Stimulated activated CD8-positive, alpha-beta memory T cell treated with anti-CD3 and anti-CD28 coated beads, Interleukin-4, amount 100 ng/mL, for 4 hours (primary cell): ENCODE measurements around the gene MFN2.
"Not testable (repeated sequence)": the region's sequence is repeated elsewhere in the genome, so short reads cannot be mapped to it uniquely, and the experiment has no call there.

ENCODE experiments used
- DNase-seq, 2 donors: peaks; one replicate each; pipeline ENCODE4 v3.0.0-alpha.2; 2020; ENCODE audit warnings: low read depth in 2 of 2, low spot score in 1 of 2

The MFN2 gene

DNA sequence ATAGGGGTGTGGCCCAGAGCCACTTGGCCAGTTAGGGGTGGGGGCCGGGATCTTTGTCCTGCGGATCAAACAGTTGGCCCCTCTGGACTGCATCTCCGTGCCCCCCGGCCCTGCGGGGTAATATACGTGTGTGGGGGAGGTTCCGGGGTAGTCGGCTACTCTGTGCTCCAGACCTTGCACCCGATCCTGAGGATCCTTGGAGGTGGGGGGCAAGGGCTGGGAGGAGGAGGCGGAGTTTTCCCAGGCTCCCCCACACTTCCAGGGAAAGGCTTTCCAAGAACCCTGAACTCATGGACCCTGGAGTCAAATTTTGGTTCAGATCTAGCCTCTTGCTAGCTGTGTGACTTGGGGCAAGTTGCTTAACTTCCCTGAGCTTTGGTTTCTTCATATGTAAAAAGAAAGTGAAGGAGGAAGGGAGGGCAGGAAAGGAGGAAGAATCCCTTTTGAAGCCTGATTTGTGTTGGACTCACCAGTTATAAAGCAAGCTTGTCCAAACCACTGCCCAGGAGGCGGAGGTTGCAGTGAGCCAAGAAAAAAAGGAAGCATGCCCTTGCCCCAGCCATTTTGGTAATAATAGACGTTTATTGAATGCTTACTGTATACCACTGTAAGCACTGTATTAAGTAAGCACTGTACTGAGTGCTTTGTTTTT, 39.7 kb downstream of the MFN2 start:
- DNase-seq = no peak

- DNase-seq = no peak
Measured at GRCh38 chr1:12021616-12022015, 41.4 kb downstream of the MFN2 start.

DNA sequence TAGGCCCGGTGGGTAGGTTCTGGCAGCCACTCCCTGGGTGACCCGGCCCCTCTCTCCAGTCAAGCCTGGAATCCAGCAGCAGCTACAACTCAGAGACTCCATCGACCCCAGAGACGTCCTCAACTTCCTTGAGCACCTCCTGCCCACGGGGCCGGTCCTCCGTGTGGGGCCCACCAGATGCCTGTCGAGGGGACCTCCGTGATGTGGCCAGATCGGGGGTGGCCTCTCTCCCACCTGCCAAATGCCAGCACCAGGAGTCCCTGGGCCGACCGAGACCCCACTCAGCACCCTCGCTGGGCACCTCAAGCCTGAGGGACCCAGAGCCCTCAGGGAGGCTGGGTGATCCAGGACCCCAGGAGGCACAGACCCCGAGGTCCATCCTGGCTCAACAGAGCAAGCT, 41.8 kb downstream of the MFN2 start:
- no peak for DNase-seq

GRCh38 chr1:12026586-12026985, 46.3 kb downstream of the MFN2 start:
- no peak for DNase-seq

DNA sequence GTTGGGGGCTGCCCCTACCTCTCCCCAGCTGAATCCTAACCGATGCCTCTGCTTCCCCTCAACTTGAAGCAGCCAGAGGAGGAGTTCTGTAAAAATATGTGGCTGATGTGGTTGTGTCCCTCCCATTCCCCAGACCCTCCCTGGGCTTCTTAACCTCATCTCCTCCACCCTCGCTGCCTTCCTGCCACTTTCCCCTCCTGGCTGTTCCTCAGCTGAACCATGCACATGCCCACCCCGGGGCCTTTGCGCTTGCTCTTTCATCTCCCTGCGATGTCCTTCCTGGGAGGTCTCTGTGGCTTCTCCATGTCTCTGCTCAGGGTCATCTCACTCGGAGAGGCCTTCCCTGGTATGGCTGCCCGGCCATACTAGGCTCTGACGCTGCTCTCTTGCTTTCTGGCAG, 48.0 kb downstream of the MFN2 start:
- DNase-seq = no peak

DNA sequence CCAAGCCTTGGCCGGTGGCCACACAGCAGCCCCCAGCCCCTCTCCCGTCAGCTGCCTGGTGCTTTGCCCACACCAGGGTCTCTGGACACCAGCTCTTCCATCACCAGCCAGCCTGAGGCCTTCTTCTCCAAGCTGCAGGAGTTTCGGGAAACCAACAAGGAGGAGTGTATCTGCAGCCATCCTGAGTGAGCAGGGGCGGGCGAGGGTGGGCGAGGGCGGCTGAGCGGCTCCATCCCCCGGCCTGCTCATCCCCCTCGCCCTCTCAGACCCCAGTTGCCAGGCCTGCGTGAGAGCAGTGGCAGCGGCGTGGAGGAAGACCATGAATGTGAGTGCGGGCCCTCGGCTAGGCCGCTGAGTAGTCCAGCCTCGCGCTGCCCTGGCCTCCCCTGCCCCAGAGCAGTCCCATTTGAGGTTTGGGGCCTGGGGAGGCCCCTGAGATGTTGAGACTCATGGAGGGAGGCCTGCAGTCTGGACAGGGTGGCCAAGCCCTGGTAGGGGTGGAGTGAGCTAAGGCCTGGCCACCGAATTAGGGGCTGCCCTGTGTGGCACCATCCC, 48.8 kb downstream of the MFN2 start:
- no peak for DNase-seq

- DNase-seq = no peak
Measured at GRCh38 chr1:12029720-12030339, 49.6 kb downstream of the MFN2 start.

DNA sequence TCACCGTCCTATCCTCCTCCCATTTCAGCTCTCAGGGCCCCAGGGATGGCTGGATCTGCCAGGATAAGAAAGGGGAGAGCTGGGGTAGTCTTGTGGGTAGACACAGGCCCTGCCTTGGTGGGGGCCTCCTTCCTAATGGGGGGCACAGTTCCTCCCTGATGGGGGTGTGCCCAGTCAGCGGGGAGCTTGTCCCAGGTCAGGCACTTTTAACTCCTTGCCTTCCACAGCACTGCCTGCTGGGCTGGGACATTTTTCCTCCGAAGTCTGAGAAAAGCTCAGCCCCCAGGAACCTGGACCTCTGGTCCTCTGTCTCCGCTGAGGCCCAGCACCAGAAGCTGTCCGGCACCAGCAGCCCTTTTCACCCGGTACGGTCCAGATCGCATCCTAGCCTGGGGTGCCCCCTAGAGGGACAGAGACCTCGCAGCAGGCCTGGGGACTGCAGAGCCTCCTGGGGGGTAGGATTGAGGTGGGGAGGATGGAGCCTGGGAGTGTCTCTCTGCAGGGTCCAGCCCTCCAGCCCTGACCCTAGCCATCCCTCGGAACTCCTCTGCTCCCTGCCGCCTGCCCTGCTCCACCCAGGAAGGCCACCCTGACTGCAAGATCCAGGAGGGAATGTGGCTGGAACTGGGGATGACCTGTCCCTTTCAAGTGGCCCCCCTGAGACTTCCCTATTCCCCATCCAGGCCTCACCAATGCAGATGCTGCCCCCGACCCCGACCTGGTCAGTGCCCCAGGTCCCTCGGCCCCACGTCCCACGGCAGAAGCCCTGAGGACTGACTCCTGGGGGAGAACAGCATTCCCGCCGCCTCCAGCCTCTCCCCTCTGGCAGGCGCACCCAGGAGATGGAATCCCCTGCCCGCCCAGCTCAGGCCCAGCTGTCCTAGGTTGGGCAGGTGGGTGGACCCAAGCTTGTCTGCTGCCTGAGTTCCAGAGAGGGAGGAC, 51.1 kb downstream of the MFN2 start:
- no peak for DNase-seq

- no peak for DNase-seq
Measured at GRCh38 chr1:12032161-12032621, 51.9 kb downstream of the MFN2 start.

GRCh38 chr1:12033441-12033840, 53.2 kb downstream of the MFN2 start:
- DNase-seq = not testable (repeated sequence)

- DNase-seq = no peak
Measured at GRCh38 chr1:12034381-12034801, 54.1 kb downstream of the MFN2 start.

DNA sequence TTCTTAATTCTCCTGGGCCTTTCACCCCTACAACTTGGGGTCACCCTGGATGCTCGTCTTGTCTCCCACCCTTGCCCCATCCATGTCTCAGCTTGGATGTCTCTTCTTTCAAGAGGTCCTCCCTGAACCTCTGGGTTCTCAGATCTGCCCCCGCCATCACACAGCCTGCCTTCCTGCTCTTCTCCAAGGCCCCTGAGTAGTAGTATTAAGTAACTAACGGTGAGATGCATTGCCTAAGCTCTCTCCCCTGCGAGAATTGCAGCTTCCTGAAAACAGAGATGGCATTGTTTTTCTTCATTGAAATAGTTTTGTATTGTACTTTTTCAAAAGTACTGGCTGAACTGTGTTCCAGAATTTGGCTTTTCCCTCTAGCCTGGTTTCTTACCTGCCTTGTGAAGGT, 55.1 kb downstream of the MFN2 start:
- no peak for DNase-seq

GRCh38 chr1:12037486-12038355, 57.5 kb downstream of the MFN2 start:
- DNase-seq = no peak

GRCh38 chr1:12038356-12039163, 58.3 kb downstream of the MFN2 start:
- DNase-seq = no peak

DNA sequence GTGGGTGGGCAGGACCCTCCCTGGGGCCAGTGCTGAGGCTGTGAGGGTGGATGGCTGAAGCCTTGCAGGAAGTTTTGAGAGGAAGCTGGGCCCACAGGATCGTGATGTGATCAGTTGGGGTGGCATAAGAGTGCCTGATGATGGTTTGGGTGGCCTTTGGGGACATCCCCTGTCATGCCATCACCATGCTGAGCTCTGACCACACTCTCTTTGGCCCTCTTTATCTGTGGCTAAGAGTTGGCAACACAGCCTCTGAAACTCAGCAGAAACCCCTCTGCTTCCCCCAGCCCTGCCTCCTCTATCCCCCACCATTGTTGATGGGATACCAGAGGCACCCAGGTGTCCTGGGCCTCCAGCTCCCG, 58.9 kb downstream of the MFN2 start:
- DNase-seq = no peak

DNA sequence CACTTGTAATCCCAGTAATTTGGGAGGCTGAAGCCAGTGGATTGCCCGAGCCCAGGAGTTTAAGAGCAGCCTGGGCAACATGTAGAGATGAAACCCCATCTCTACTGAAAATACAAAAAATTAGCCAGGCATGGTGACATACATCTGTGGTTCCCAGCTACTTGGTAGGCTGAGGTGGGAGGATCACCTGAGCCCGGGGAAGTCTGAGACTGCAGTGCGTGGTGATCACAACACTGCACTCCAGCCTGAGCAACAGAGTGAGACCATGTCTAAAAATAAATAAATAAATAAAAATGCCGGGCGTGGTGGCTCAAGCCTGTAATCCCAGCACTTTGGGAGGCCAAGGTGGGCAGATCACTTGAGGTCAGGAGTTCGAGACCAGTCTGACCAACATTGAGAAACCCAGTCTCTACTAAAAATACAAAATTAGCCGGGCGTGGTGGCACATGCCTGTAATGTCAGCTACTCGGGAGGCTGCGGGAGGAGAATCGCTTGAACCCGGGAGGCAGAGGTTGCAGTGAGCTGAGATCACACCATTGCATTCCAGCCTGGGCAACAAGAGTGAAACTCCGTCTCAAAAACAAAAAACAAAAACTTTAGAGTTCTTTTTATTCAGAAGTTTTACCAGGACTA, 59.7 kb downstream of the MFN2 start:
- not testable (repeated sequence) for DNase-seq

DNA sequence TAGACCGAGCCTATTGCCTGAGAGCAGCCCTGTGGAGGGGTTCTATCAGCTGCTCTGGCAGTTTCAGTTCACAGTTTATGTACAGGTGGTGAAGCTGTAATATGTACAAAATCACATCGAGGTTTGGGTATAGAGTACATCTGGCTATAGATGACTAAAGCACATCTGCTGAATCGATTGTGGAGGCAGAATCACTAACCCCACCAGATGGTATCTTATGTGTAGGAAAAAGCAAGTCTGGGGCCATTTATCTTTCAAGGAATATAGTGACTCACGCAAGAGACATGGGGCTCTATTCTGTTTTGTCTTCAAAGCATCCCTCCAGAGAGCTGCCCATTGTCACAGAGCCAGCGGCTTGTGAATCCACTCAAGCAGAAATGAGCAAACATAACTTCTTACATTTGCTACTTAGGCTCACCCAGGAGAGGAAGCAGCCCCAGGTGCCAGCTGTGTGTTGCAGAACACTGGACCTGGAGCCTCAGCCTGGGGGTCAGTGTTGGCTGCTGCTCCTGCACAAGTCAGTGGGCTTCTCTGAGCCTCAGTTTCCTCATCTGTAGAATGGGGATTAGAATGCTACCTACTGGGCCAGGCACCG, 60.3 kb downstream of the MFN2 start:
- DNase-seq = no peak

DNA sequence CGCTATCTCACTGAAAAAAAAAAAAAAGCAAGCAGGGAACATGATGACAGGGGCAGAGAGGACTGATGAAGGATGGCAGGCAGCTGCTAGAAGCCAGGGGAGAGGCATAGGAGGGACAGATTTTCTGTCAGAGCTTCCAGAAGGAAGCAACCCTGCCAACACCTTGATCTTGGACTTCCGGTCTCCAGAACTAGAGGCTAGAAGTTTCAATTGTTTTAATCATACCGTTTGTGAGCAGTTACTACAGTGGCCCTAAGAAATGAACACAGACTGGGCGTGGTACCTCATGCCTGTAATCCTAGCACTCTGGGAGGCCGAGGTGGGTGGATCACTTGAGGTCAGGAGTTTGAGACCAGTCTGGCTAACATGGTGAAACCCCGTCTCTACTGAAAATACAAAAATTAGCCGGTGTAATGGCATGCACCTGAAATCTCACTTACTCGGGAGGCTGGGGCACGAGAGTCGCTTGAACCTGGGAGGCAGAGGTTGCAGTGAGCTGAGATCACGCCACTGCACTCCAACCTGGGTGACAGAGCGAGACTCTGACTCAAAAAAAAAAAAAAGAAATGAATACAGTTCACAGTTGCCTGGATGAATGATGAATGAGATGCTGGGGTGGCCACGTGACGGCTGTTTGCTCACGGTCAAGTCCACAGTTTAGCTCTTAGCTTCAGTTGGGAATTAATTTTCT, 64.1 kb downstream of the MFN2 start:
- DNase-seq = not testable (repeated sequence)
